ENCODE results near the gene CPLX1.
"Not testable (repeated sequence)": the region's sequence is repeated elsewhere in the genome, so short reads cannot be mapped to it uniquely, and the experiment has no call there.

Gene CPLX1

GRCh38 chr4:740656-741282, 85.2 kb downstream of the CPLX1 start:
- in situ Hi-C loops (cut with MboI; ENCODE audit: low sequenced_read_pairs): no loop called here

- in situ Hi-C loops (cut with MboI; ENCODE audit: low sequenced_read_pairs): no loop called here
Observed at GRCh38 chr4:740011-740410, 85.9 kb downstream of the CPLX1 start.

- in situ Hi-C loops (cut with MboI; ENCODE audit: low sequenced_read_pairs): no loop called here
Observed at GRCh38 chr4:739569-739968, 86.4 kb downstream of the CPLX1 start.

- in situ Hi-C loops (cut with MboI; ENCODE audit: low sequenced_read_pairs): no loop called here
Observed at GRCh38 chr4:738781-739280, 87.1 kb downstream of the CPLX1 start.

GRCh38 chr4:736561-736960, 89.4 kb downstream of the CPLX1 start:
- in situ Hi-C loops (cut with MboI; ENCODE audit: low sequenced_read_pairs): not testable (repeated sequence)

- in situ Hi-C loops (cut with MboI; ENCODE audit: low sequenced_read_pairs): no loop called here
Observed at GRCh38 chr4:735583-735982, 90.3 kb downstream of the CPLX1 start.
